SK-N-SH treated with all-trans-retinoic acid at 6 μM for 48 hours (cell line): Measurements from ENCODE around the gene KRT84.

Experiments used
- ATAC-seq: fragments of 200-7000 bp; cut with Tn5 transposase; 3 replicates; pipeline ENCODE4 v1.9.1; 2020; ENCODE audit warnings: mild to moderate bottlenecking, moderate library complexity
- ARNTL ChIP-seq: fragments of 450-650 bp; formaldehyde crosslinking; IDR thresholded peaks from 2 replicates; pipeline ENCODE4 v1.5.0; 2020; ENCODE audit warnings: low read depth, mild to moderate bottlenecking, moderate library complexity, borderline replicate concordance
- CSDC2 ChIP-seq: fragments of 250-450 bp; sonication (Bioruptor Pico); IDR thresholded peaks from 2 replicates; pipeline ENCODE4 v1.5.0; 2020; ENCODE audit warnings: mild to moderate bottlenecking, moderate library complexity
- ESRRG ChIP-seq: fragments of 250-450 bp; sonication (Bioruptor Pico); IDR thresholded peaks from 2 replicates; pipeline ENCODE4 v1.6.1; 2021; ENCODE audit warnings: mild to moderate bottlenecking
- ISL1 ChIP-seq: fragments of 250-450 bp; sonication (Bioruptor Pico); IDR thresholded peaks from 2 replicates; pipeline ENCODE4 v2.1.2; 2022; ENCODE audit warnings: mild to moderate bottlenecking, moderate library complexity
- PPARA ChIP-seq: fragments of 250-450 bp; sonication (Bioruptor Pico); IDR thresholded peaks from 2 replicates; pipeline ENCODE4 v1.5.0; 2020; ENCODE audit warnings: mild to moderate bottlenecking, borderline replicate concordance
- RARB ChIP-seq: fragments of 250-450 bp; sonication (Bioruptor Pico); IDR thresholded peaks from 2 replicates; pipeline ENCODE4 v1.8.0; 2021; ENCODE audit warnings: mild to moderate bottlenecking, moderate library complexity
- SNAI2 ChIP-seq: fragments of 250-450 bp; sonication (Bioruptor Pico); IDR thresholded peaks from 2 replicates; pipeline ENCODE4 v1.5.0; 2020; ENCODE audit warnings: mild to moderate bottlenecking, moderate library complexity
- TCF4 ChIP-seq: fragments of 250-450 bp; sonication (Bioruptor Pico); IDR thresholded peaks from 2 replicates; pipeline ENCODE4 v1.8.0; 2021; ENCODE audit warnings: mild to moderate bottlenecking, moderate library complexity, borderline replicate concordance
- ZC3H10 ChIP-seq: fragments of 250-450 bp; sonication (Bioruptor Pico); IDR thresholded peaks from 2 replicates; pipeline ENCODE4 v1.5.1; 2021; ENCODE audit warnings: mild to moderate bottlenecking, moderate library complexity
- ZFP3 ChIP-seq: fragments of 250-450 bp; sonication (Bioruptor Pico); IDR thresholded peaks from 2 replicates; pipeline ENCODE4 v1.5.0; 2020; ENCODE audit warnings: mild to moderate bottlenecking, moderate library complexity
- ZFP30 ChIP-seq: fragments of 450-650 bp; formaldehyde crosslinking; IDR thresholded peaks from 2 replicates; pipeline ENCODE4 v1.5.0; 2022; ENCODE audit warnings: mild to moderate bottlenecking, moderate library complexity
- ZNF70 ChIP-seq: fragments of 450-650 bp; formaldehyde crosslinking; IDR thresholded peaks from 2 replicates; pipeline ENCODE4 v1.5.0; 2020; ENCODE audit warnings: mild to moderate bottlenecking, moderate library complexity
- ZNF8 ChIP-seq: fragments of 450-650 bp; formaldehyde crosslinking; IDR thresholded peaks from 2 replicates; pipeline ENCODE4 v1.5.0; 2020; ENCODE audit warnings: mild to moderate bottlenecking, moderate library complexity
- TF ChIP-seq, protein P1 (sequence below): fragments of 250-450 bp; sonication (Bioruptor Pico); IDR thresholded peaks from 2 replicates; pipeline ENCODE4 v1.8.0; 2020; ENCODE audit warnings: mild to moderate bottlenecking, moderate library complexity, borderline replicate concordance
- TF ChIP-seq, protein P2 (sequence below): fragments of 250-450 bp; sonication (Bioruptor Pico); IDR thresholded peaks from 2 replicates; pipeline ENCODE4 v1.5.1; 2021; ENCODE audit warnings: mild to moderate bottlenecking, moderate library complexity
- TF ChIP-seq, protein P3 (sequence below): fragments of 250-450 bp; sonication (Bioruptor Pico); IDR thresholded peaks from 2 replicates; pipeline ENCODE4 v1.8.0; 2021; ENCODE audit warnings: low read depth, mild to moderate bottlenecking, moderate library complexity, borderline replicate concordance

KRT84 gene

DNA sequence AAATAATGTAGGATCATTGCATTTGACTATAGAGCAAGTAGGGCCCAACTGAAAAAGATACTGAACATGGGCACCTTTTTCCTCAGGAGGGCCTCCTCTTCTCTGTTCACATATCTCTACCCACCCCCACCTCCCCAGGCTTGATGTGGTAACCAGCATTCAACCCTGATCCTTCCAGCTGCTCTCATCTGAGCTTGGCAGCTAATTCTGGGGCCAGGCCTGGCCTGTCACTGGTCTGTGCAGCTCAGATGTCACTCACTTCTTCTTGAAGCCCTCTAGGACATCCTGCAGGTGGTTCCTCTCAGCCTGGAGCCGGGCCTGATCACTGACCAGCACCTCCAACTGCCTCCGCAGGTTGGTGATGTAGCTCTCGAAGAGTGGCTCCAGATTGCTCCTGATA is 2.1 kb downstream of the KRT84 start:
- TF ChIP-seq, protein P1, sequence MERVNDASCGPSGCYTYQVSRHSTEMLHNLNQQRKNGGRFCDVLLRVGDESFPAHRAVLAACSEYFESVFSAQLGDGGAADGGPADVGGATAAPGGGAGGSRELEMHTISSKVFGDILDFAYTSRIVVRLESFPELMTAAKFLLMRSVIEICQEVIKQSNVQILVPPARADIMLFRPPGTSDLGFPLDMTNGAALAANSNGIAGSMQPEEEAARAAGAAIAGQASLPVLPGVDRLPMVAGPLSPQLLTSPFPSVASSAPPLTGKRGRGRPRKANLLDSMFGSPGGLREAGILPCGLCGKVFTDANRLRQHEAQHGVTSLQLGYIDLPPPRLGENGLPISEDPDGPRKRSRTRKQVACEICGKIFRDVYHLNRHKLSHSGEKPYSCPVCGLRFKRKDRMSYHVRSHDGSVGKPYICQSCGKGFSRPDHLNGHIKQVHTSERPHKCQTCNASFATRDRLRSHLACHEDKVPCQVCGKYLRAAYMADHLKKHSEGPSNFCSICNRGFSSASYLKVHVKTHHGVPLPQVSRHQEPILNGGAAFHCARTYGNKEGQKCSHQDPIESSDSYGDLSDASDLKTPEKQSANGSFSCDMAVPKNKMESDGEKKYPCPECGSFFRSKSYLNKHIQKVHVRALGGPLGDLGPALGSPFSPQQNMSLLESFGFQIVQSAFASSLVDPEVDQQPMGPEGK (CRISPR knock-in tag), result no peak
- TF ChIP-seq, protein P2, sequence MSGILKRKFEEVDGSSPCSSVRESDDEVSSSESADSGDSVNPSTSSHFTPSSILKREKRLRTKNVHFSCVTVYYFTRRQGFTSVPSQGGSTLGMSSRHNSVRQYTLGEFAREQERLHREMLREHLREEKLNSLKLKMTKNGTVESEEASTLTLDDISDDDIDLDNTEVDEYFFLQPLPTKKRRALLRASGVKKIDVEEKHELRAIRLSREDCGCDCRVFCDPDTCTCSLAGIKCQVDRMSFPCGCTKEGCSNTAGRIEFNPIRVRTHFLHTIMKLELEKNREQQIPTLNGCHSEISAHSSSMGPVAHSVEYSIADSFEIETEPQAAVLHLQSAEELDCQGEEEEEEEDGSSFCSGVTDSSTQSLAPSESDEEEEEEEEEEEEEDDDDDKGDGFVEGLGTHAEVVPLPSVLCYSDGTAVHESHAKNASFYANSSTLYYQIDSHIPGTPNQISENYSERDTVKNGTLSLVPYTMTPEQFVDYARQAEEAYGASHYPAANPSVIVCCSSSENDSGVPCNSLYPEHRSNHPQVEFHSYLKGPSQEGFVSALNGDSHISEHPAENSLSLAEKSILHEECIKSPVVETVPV (CRISPR knock-in tag), result no peak
- TF ChIP-seq, protein P3, sequence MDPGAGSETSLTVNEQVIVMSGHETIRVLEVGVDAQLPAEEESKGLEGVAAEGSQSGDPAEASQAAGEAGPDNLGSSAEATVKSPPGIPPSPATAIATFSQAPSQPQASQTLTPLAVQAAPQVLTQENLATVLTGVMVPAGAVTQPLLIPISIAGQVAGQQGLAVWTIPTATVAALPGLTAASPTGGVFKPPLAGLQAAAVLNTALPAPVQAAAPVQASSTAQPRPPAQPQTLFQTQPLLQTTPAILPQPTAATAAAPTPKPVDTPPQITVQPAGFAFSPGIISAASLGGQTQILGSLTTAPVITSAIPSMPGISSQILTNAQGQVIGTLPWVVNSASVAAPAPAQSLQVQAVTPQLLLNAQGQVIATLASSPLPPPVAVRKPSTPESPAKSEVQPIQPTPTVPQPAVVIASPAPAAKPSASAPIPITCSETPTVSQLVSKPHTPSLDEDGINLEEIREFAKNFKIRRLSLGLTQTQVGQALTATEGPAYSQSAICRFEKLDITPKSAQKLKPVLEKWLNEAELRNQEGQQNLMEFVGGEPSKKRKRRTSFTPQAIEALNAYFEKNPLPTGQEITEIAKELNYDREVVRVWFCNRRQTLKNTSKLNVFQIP (CRISPR knock-in tag), result no peak
- TF ChIP-seq ARNTL (CRISPR knock-in tag) (no peak), ZFP30 (CRISPR knock-in tag) (no peak), RARB (CRISPR knock-in tag) (no peak), ZNF70 (no peak), ESRRG (no peak), CSDC2 (CRISPR knock-in tag) (no peak), PPARA (CRISPR knock-in tag) (no peak)

DNA sequence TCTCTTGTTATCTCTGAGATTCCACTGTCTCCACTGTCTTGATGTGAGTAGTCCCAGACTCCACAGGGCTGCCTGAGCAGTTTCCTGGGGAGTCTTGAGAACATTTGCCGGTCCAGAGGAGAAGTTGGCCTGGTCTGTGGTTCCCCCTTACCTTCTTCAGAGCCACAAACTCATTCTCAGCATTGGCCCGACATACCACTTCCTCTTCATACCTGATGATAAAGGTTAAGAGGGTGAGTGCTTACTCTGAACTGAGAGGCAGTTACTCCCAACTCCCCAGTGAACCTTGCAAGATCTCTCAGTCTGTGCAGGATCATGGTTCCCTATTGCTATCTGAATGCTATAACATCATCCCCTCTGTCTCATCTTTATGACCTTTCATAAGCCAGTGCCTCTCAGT is 2.6 kb downstream of the KRT84 start:
- TF ChIP-seq ZNF8 (CRISPR knock-in tag), result no peak
- no peak for TF ChIP-seq ZC3H10
- TF ChIP-seq, protein P3 (CRISPR knock-in tag), result no peak
- ATAC-seq, result no peak

More for the DNA sequence above, 2.1 kb downstream of the KRT84 start:
- no peak for ATAC-seq

DNA sequence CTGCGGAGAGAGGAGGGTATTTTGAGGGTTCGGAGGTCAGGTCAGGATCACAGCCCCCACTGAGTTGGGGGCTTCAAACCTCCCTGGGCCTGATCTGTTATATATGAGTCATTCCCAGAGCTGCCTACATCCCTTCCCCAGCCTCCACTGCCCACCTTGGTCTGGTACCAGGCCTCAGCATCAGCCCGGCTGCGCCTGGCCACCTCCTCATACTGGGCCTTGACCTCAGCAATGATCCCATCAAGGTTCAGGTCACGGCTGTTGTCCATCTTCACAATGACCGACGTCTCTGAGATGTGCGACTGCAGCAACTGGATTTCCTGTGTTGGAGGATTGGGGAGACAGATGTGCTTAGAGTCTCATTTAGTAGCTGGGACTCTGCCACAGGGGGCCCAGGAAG is 4.2 kb downstream of the KRT84 start:
- no peak for ATAC-seq
- TF ChIP-seq ZNF8 (CRISPR knock-in tag), result no peak
- no peak for TF ChIP-seq SNAI2 (CRISPR knock-in tag)

DNA sequence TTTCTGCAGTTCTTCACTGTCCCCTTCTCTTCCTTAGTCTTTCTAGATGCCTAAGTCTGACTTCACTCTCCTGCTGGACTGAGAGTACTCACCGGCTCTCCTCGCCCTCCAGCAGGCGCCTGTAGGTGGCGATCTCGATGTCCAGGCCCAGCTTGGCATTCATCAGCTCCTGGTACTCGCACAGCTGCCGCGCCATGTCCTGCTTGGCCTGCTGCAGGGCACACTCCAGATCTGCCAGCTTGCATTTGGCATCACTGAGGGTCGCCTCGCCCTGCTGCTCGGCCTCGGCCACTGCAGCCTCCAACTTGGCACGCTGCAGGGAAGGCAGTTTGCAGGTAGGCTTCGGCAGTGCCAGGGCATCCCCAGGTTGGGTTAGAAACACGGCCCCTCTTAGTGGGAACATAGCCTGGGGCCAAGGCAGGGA is 5.2 kb downstream of the KRT84 start:
- peak; percentile 92 for ATAC-seq
- TF ChIP-seq ARNTL (CRISPR knock-in tag) (no peak), ISL1 (CRISPR knock-in tag) (no peak), ZFP3 (CRISPR knock-in tag) (no peak), TCF4 (CRISPR knock-in tag) (no peak), ZC3H10 (no peak), ZFP30 (CRISPR knock-in tag) (no peak)
- TF ChIP-seq, protein P1 (CRISPR knock-in tag), result no peak
- TF ChIP-seq, protein P2 (CRISPR knock-in tag), result no peak
- TF ChIP-seq, all 23 proteins: peak for 0

DNA sequence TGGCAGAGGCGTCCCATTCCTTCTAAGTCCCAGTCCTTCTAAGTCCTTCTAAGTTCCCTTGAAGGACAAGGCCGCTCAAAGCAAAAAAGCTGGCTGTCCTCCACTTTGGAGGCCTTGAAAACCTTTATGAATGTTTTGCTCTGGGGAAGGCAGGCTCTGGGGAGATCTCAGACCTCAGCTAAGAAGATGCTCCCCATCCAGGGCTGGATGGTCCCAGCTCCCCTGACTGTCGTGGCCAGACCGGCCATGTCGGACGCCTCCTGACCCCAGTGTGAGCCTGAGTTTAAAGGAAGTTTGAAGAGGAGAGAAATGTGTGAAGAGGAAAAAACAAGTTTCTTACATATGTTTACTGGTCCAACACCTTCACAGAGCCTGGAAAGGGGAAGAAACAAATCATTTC is 5.9 kb downstream of the KRT84 start:
- TF ChIP-seq ZFP3 (CRISPR knock-in tag), result no peak
- TF ChIP-seq, protein P2 (CRISPR knock-in tag), result no peak
- TF ChIP-seq ARNTL (CRISPR knock-in tag), result no peak
- TF ChIP-seq, protein P3 (CRISPR knock-in tag), result no peak
- TF ChIP-seq, protein P1 (CRISPR knock-in tag), result no peak
- no peak for TF ChIP-seq PPARA (CRISPR knock-in tag)

More for the DNA sequence above, 5.9 kb downstream of the KRT84 start:
- ATAC-seq, result no peak
